NCI-H82 (cell line): ENCODE measurements around the gene TEX264.

Experiments used
- DNase-seq: peaks from one replicate; lab custom pipeline; 2025; lab: John Stamatoyannopoulos, UW

The TEX264 gene

GRCh38 chr3:51675201-51675611 lies 4.2 kb downstream of the TEX264 start:
- no peak for DNase-seq

GRCh38 chr3:51676102-51676640 lies 5.1 kb downstream of the TEX264 start:
- DNase-seq: no peak

- DNase-seq: no peak
Observed at GRCh38 chr3:51677358-51677757, 6.3 kb downstream of the TEX264 start.

- no peak for DNase-seq
Observed at GRCh38 chr3:51678186-51678585, 7.1 kb downstream of the TEX264 start.

- no peak for DNase-seq
Observed at GRCh38 chr3:51678641-51679040, 7.6 kb downstream of the TEX264 start.

- no peak for DNase-seq
Observed at GRCh38 chr3:51679318-51679717, 8.3 kb downstream of the TEX264 start.

- no peak for DNase-seq
Observed at GRCh38 chr3:51679777-51680176, 8.7 kb downstream of the TEX264 start.

GRCh38 chr3:51680196-51680595 lies 9.1 kb downstream of the TEX264 start:
- DNase-seq: no peak

- DNase-seq: no peak
Observed at GRCh38 chr3:51680663-51681230, 9.7 kb downstream of the TEX264 start.

- no peak for DNase-seq
Observed at GRCh38 chr3:51681453-51681852, 10.4 kb downstream of the TEX264 start.

- peak; percentile 83 for DNase-seq
Observed at GRCh38 chr3:51682079-51682478, 11.0 kb downstream of the TEX264 start.

GRCh38 chr3:51682526-51682925 lies 11.5 kb downstream of the TEX264 start:
- no peak for DNase-seq

GRCh38 chr3:51683566-51683965 lies 12.5 kb downstream of the TEX264 start:
- peak; percentile 19 for DNase-seq

- no peak for DNase-seq
Observed at GRCh38 chr3:51684971-51685751, 14.1 kb downstream of the TEX264 start.

GRCh38 chr3:51686056-51686455 lies 15.0 kb downstream of the TEX264 start:
- DNase-seq: no peak

- DNase-seq: no peak
Observed at GRCh38 chr3:51686512-51687215, 15.6 kb downstream of the TEX264 start.

- no peak for DNase-seq
Observed at GRCh38 chr3:51687431-51688205, 16.6 kb downstream of the TEX264 start.

- DNase-seq: no peak
Observed at GRCh38 chr3:51688206-51688600, 17.2 kb downstream of the TEX264 start.

- no peak for DNase-seq
Observed at GRCh38 chr3:51691021-51691420, 20.0 kb downstream of the TEX264 start.

GRCh38 chr3:51691949-51692348 lies 20.9 kb downstream of the TEX264 start:
- no peak for DNase-seq

- DNase-seq: peak; percentile 48
Observed at GRCh38 chr3:51692980-51693395, 21.9 kb downstream of the TEX264 start.

- no peak for DNase-seq
Observed at GRCh38 chr3:51696954-51697353, 25.9 kb downstream of the TEX264 start.
